Endothelial cell of umbilical vein (primary cell): ENCODE results near the gene XPA. TPM values are rescaled to one million over a fixed set of nuclear protein-coding genes. Genes with fewer than 3 reads are reported as not detected.

Source experiments
- BruUV-seq: library from RNA; stranded (reverse); fragments of 400-500 nt; replicated peaks from 2 replicates; lab custom pipeline; 2021; lab: Mats Ljungman, UMichigan
- CTCF ChIA-PET: fragments of 300-600, 350-600 bp; sonication (Branson Sonifier 250); formaldehyde crosslinking; loops from one replicate; lab custom pipeline; 2021; ENCODE audit warnings: antibody characterized with exemption, inconsistent platforms; lab: Charles Lee
- POLR2A ChIA-PET: fragments of 300-600, 350-600 bp; sonication (Branson Sonifier 250); formaldehyde crosslinking; loops from one replicate; lab custom pipeline; 2021; ENCODE audit warnings: antibody characterized with exemption, inconsistent platforms; lab: Charles Lee
- DNase-seq: peaks from one replicate; pipeline ENCODE4 v3.0.0-alpha.2; 2011; ENCODE audit warnings: low read depth, low spot score
- FAIRE-seq: peaks from 2 replicates; lab custom pipeline; 2011; peaks lifted over from hg19 to GRCh38; lab: Jason Lieb, UNC
- H2AFZ ChIP-seq: 2 replicates; pipeline ENCODE4 v1.6.0; 2012; ENCODE audit warnings: low read depth, low read length, control low read depth, inconsistent platforms
- H3K27ac ChIP-seq: 2 replicates; pipeline ENCODE4 v1.5.1; 2011; ENCODE audit warnings: low read depth, mild to moderate bottlenecking, control low read depth, low read length, moderate library complexity; ENCODE audit not compliant: insufficient read depth
- H3K27me3 ChIP-seq, 2 experiments: 2 replicates each; pipeline versions ENCODE4 v1.6.0 to v1.6.1; 2011; ENCODE audit warnings: low read length in 2 of 2, mixed read lengths in 1 of 2; ENCODE audit not compliant: control insufficient read depth in 2 of 2, insufficient read depth in 2 of 2
- H3K36me3 ChIP-seq, 2 experiments: 2 replicates in 1 of 2; 3 replicates in 1 of 2; pipeline ENCODE4 v1.5.1; 2011; ENCODE audit warnings: low read length in 2 of 2, mild to moderate bottlenecking in 1 of 2, moderate library complexity in 1 of 2; ENCODE audit not compliant: control insufficient read depth in 2 of 2, insufficient read depth in 2 of 2; ENCODE audit errors: extremely low read depth in 1 of 2
- H3K4me1 ChIP-seq: 3 replicates; pipeline ENCODE4 v1.5.1; 2011; ENCODE audit warnings: mild to moderate bottlenecking, low read length; ENCODE audit not compliant: control insufficient read depth, insufficient read depth; ENCODE audit errors: extremely low read depth
- H3K4me2 ChIP-seq: 2 replicates; pipeline ENCODE4 v1.6.1; 2011; ENCODE audit warnings: low read length, control low read depth, mixed read lengths; ENCODE audit not compliant: insufficient read depth
- H3K4me3 ChIP-seq, 3 experiments: fragments of 200-600 bp in 1 of 3; sonication (generic), shearing (Covaris generic) in 1 of 3; replicated peaks in 1 of 3; 2 replicates each; pipeline ENCODE4 v1.5.1; 2011 to 2016; ENCODE audit warnings: control low read depth in 3 of 3, low read length in 3 of 3, mild to moderate bottlenecking in 2 of 3, inconsistent platforms in 1 of 3, low read depth in 1 of 3, moderate library complexity in 1 of 3; ENCODE audit not compliant: insufficient read depth in 1 of 3
- H3K79me2 ChIP-seq: 2 replicates; pipeline ENCODE4 v1.6.0; 2012; ENCODE audit warnings: low read length, inconsistent platforms; ENCODE audit not compliant: control insufficient read depth, insufficient read depth
- H3K9ac ChIP-seq: replicated peaks from 2 replicates; pipeline ENCODE3; 2011; ENCODE audit warnings: low read length, control low read depth; ENCODE audit not compliant: insufficient read depth; ENCODE audit errors: extremely low read depth
- H3K9me1 ChIP-seq: replicated peaks from 3 replicates; pipeline ENCODE4 v1.6.0; 2011; ENCODE audit warnings: mild to moderate bottlenecking, low read length; ENCODE audit not compliant: control insufficient read depth, insufficient read depth; ENCODE audit errors: extremely low read depth
- H3K9me3 ChIP-seq: replicated peaks from 2 replicates; pipeline ENCODE4 v1.5.1; 2012; ENCODE audit warnings: low read length, inconsistent platforms; ENCODE audit not compliant: control insufficient read depth, insufficient read depth
- H4K20me1 ChIP-seq: replicated peaks from 2 replicates; pipeline ENCODE3; 2011; ENCODE audit warnings: mild to moderate bottlenecking, low read length; ENCODE audit not compliant: control insufficient read depth, insufficient read depth; ENCODE audit errors: extremely low read depth
- EZH2 ChIP-seq: IDR thresholded peaks from 2 replicates; pipeline ENCODE4 v1.6.1; 2012; ENCODE audit warnings: borderline replicate concordance, low read depth, mild to moderate bottlenecking, moderate library complexity, low read length, inconsistent platforms; ENCODE audit not compliant: severe bottlenecking
- FOS ChIP-seq: IDR thresholded peaks from 2 replicates; pipeline ENCODE4 v1.6.1; 2011; ENCODE audit warnings: mild to moderate bottlenecking, low read length, moderate library complexity, borderline replicate concordance; ENCODE audit not compliant: insufficient read depth
- GATA2 ChIP-seq: IDR thresholded peaks from 2 replicates; pipeline ENCODE4 v1.7.0; 2011; ENCODE audit warnings: low read depth, mild to moderate bottlenecking, moderate library complexity, mixed read lengths, low read length; ENCODE audit not compliant: insufficient read length, insufficient read depth
- JUN ChIP-seq: IDR thresholded peaks from 2 replicates; pipeline ENCODE4 v1.6.1; 2011; ENCODE audit warnings: borderline replicate concordance, low read depth; ENCODE audit not compliant: insufficient read length, insufficient read depth
- MYC ChIP-seq: IDR thresholded peaks from one replicate; pipeline ENCODE4 v1.6.1; 2011; ENCODE audit warnings: mild to moderate bottlenecking, low read depth, low read length
- POLR2A ChIP-seq: IDR thresholded peaks from 2 replicates; pipeline ENCODE4 v1.6.1; 2012; ENCODE audit warnings: low read depth, mild to moderate bottlenecking, control low read depth, low read length
- POLR2AphosphoS5 ChIP-seq: IDR thresholded peaks from 2 replicates; pipeline ENCODE4 v1.6.1; 2012; ENCODE audit warnings: low read depth, mild to moderate bottlenecking, control low read depth, low read length, moderate library complexity; ENCODE audit not compliant: insufficient read depth
- dilution Hi-C: fragments of 300-500 bp; cut with MboI; formaldehyde crosslinking; loops from one replicate; pipeline ENCODE4 v1.15.0; 2019; ENCODE audit warnings: low sequenced_read_pairs; ENCODE audit not compliant: extremely low pct_ligation_motif_present
- intact Hi-C: fragments of 100-400 bp; cut with micrococcal nuclease; formaldehyde crosslinking; loops from one replicate; pipeline ENCODE4 v1.10.0; 2022
- polyA plus RNA-seq, 4 experiments: library from polyadenylated mRNA; depleted of rRNA in 3 of 4; stranded (reverse) in 3 of 4; unstranded in 1 of 4; fragments of >200 nt; gene quantifications; 2 replicates each; pipeline versions ENCODE4 v1.2.1 to v1.2.3, GENCODE V29; 2011 to 2012; ENCODE audit warnings: missing spikeins in 1 of 4
- total RNA-seq: library from RNA; stranded (reverse); gene quantifications from 2 replicates; pipeline ENCODE4 v1.2.3, GENCODE V29; 2021
- TF ChIP-seq, protein P1 (sequence below), 2 donors: IDR thresholded peaks; 1 replicate in 1 of 2; 2 replicates in 1 of 2; pipeline ENCODE4 v1.5.1; 2011; ENCODE audit warnings: low read length in 2 of 2, mild to moderate bottlenecking in 2 of 2, moderate library complexity in 2 of 2, control low read depth in 1 of 2, inconsistent platforms in 1 of 2, low read depth in 1 of 2; ENCODE audit not compliant: insufficient read depth in 1 of 2; ENCODE audit errors: extremely low read depth in 1 of 2
- TF ChIP-seq, protein P2 (sequence below): IDR thresholded peaks from 2 replicates; pipeline ENCODE4 v1.6.1; 2011; ENCODE audit not compliant: insufficient read depth, insufficient read length

XPA gene
- total and polyA plus RNA-seq, 2 donors (not counting 3 experiments of a cell fraction or from before 2014, with no cell fraction given), result 3.6 to 21.1 TPM

DNA sequence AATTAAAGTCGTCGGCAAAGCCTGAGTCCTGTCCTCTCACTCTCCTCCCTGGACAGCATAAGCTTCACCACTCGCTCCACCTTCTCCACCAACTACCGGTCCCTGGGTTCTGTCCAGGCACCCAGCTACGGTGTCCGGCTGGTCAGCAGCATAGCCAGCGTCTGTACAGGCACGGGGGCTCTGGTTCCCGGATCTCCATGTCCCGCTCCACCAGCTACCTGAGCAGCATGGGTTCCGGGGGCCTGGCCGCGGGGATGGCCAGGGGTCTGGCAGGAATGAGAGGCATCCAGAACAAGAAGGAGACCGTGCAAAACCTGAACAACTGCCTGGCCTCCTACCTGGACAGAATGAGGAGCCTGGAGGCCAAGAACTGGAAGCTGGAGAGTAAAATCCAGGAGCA, 1.7 kb upstream of the XPA start:
- Histone ChIP-seq H2AFZ (no peak overlapping the region), H3K27me3 (no peaks in the 10 kb centered on the region), H3K4me1 (peaks cover 34% of the 10 kb centered on the region), H3K9me1 (no peaks in the 10 kb centered on the region), H3K4me3 (no peak overlapping the region), H4K20me1 (no peaks in the 10 kb centered on the region), H3K4me2 (no peak overlapping the region), H3K9me3 (no peaks in the 10 kb centered on the region), H3K79me2 (peaks cover 30% of the 10 kb centered on the region), H3K27ac (no peak overlapping the region), H3K9ac (no peak overlapping the region), H3K36me3 (no peaks in the 10 kb centered on the region)
- no peak for DNase-seq
- dilution Hi-C loops, result no loop called here
- intact Hi-C loops, result no loop called here
- ChIA-PET POLR2A (no interaction called here), CTCF (interaction anchor here (1.3 kb wide), 1 partner anchor 202 kb away, joined by 3 read pairs; no protein-coding TSS in a partner anchor)
- no peak for FAIRE-seq
- no peak for TF ChIP-seq MYC
- no peak for TF ChIP-seq JUN
- no peak for TF ChIP-seq POLR2AphosphoS5
- TF ChIP-seq POLR2A, result no peak
- TF ChIP-seq, protein P1, sequence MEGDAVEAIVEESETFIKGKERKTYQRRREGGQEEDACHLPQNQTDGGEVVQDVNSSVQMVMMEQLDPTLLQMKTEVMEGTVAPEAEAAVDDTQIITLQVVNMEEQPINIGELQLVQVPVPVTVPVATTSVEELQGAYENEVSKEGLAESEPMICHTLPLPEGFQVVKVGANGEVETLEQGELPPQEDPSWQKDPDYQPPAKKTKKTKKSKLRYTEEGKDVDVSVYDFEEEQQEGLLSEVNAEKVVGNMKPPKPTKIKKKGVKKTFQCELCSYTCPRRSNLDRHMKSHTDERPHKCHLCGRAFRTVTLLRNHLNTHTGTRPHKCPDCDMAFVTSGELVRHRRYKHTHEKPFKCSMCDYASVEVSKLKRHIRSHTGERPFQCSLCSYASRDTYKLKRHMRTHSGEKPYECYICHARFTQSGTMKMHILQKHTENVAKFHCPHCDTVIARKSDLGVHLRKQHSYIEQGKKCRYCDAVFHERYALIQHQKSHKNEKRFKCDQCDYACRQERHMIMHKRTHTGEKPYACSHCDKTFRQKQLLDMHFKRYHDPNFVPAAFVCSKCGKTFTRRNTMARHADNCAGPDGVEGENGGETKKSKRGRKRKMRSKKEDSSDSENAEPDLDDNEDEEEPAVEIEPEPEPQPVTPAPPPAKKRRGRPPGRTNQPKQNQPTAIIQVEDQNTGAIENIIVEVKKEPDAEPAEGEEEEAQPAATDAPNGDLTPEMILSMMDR (IDR thresholded peaks at IDR 0.05; ENCODE audit: extremely low read depth in 1 of 2, insufficient read depth in 1 of 2, low read depth in 1 of 2, low read length in 2 of 2), result no peak
- BruUV-seq, result no TSS peak

DNA sequence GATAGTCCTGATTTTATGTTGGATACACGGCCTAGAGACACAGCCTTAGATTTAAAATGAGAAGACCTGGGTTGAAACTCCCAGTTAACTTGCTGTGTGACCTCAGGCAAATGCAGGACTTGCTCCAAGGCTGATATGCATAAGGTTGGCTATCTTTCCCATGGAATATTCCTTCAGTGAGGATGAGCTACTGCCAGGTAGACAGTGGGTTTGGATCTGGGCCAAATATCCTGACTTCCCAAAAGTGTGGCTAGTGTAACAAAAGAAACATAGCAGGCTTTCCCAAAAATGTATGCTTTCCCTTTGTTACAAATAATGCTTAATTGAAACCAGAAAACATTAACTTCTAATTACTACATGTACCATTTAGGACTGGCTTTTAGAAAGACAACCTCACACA, 697 bp upstream of the XPA start:
- no TSS peak for BruUV-seq
- Histone ChIP-seq H3K27me3 (no peaks in the 10 kb centered on the region), H3K4me1 (peaks cover 30% of the 10 kb centered on the region), H3K4me2 (peak overlapping the region; percentile 62), H3K4me3 (no peak overlapping the region), H2AFZ (peak overlapping the region; percentile 88), H3K9me1 (no peaks in the 10 kb centered on the region), H4K20me1 (no peaks in the 10 kb centered on the region), H3K9ac (peak overlapping the region; percentile 45), H3K27ac (no peak overlapping the region), H3K79me2 (peaks cover 37% of the 10 kb centered on the region), H3K9me3 (no peaks in the 10 kb centered on the region), H3K36me3 (peaks cover 0 to 4% of the 10 kb centered on the region in 2 experiments)
- FAIRE-seq, result no peak
- CTCF ChIA-PET, result interaction anchor here (1.3 to 2.0 kb wide), 2 partner anchors 11 to 224 kb away, joined by 3 to 7 read pairs; partner anchors contain the start of gene TRMO
- TF ChIP-seq GATA2 (no peak), MYC (no peak), JUN (no peak), FOS (no peak), POLR2AphosphoS5 (no peak), POLR2A (no peak), EZH2 (no peak)
- TF ChIP-seq, protein P1 (IDR thresholded peaks at IDR 0.05; ENCODE audit: extremely low read depth in 1 of 2, insufficient read depth in 1 of 2, low read depth in 1 of 2, low read length in 2 of 2), result no peak
- TF ChIP-seq, protein P2, sequence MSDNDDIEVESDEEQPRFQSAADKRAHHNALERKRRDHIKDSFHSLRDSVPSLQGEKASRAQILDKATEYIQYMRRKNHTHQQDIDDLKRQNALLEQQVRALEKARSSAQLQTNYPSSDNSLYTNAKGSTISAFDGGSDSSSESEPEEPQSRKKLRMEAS, result no peak
- DNase-seq, result no peak
- intact Hi-C loops (no loop called here), dilution Hi-C loops (no loop called here)
- POLR2A ChIA-PET, result no interaction called here
